IPS-NIHi7 (cell line): Measurements from ENCODE around the gene AK2.
"Not testable (repeated sequence)": the region's sequence is repeated elsewhere in the genome, so short reads cannot be mapped to it uniquely, and the experiment has no call there.

Source experiments
- DNase-seq: peaks from one replicate; pipeline ENCODE4 v3.0.0; 2012; ENCODE audit warnings: mixed read lengths; ENCODE audit errors: extremely low spot score

AK2 gene

DNA sequence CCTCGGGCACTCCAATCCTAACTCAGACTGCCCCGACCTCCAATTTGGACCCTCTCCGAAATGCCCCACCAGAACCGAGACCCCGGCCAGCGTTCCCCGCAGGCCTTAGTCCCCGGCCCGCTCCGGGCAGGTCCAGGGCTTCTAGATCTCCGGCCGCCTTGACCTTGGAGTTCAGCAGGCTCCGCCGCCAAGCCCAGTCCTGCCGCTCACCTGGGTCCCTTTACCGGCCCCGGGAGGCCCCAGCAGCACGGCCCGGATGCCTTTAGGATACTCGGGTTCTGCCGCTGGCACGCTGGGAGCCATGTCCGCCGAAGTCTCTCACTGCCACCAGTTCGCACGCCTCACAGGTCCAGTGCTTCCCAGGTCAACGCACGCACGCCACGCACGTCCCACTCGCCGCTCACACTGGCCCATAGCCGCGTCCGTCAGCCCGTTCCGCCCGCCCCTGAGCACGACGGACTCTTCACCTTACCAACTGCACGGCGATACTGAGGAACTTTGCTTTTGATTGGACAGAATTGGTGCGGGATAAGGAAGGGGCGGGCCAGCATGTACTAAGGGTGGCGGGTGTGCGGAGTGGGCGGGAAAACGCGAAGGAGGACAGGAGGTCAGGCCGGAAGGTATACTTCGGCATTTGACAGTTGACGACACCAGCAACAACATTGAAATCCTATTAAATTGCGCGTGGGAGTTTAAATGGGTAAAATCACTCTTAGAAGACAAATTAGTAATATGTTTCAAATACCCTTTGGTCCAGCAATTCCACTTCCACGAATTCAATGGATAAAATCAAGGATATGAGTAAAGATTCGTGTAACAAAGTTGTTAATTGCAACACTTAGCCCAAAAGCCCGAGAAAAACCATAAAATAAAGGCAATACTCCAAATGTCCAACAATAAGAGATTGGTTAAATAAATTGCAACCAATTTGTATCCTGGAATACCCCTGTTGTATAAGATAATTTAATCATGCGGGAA is at the start of gene AK2:
AK2 (minus strand) TSS at position 358 of the 978 bp plus-strand sequence; CDS start at position 303, 55 bp downstream.
- peak; percentile 99 for DNase-seq

DNA sequence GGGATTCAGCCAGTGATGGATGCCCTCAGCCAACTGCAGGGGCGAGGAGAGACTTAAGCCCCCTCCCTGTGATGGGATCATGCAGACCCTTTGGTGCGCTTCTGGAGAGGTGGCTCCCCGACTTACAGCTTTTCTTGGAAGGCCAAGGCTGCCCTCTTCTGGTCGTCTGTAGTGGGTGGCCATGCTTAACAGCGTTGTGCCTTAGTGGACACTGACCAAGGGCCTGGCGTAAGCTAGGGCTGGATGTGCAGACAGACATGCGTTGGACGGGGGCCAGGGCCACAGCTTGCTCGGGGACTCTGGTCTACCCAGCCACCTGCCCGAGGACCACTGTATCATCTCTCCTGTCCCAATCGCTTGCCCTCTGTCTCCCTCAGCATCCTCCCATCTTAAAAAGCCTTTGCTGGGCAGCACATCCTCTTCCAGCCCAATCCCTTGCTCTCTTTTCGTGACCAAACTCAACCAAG is 49.7 kb upstream of the AK2 start:
- peak; percentile 71 for DNase-seq

DNA sequence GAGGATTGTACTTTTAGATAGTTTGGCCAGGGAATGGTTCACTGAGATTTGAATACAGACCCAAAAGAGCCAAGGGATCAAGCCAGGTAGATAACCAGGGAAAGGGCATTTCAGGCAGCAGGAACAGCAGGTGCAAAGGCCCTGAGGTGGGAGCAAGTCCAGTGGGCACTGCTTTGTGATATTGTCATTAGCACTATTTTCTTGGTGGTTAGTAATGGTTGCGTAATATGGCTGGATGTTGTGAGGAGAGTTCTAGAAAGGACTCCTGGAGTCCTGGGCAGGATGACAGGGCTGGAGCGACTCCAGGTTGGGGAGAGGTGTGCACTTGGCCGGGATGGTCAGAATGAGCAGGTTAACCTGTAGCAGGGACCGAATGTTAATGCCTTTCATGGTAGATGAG is 48.6 kb upstream of the AK2 start:
- no peak for DNase-seq

DNA sequence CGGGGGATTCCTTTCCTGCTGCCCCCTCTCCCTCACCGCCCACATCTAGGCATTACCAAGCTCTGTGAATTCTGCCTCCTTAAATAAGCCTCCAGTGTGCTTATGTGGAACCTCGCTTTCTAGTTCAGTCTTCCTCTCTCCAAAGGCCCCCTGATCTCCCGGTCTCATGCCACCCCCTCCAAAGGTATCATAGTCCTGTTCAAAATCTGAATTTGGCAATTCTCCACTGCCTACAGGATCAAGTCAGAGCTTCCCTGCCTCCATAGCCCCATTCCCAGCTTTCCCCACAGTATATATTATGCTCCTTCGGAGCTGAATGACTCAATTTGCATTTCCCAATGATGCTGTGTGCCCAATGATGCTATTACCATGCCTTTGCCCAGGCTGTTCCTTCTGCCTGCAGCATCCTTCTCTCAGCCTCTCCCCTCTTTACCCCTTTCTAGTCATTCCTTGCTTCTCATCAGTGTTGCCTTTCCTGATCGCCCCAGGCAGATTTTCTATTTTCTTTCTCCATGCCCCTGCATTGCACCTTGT is 46.0 kb upstream of the AK2 start:
- no peak for DNase-seq

DNA sequence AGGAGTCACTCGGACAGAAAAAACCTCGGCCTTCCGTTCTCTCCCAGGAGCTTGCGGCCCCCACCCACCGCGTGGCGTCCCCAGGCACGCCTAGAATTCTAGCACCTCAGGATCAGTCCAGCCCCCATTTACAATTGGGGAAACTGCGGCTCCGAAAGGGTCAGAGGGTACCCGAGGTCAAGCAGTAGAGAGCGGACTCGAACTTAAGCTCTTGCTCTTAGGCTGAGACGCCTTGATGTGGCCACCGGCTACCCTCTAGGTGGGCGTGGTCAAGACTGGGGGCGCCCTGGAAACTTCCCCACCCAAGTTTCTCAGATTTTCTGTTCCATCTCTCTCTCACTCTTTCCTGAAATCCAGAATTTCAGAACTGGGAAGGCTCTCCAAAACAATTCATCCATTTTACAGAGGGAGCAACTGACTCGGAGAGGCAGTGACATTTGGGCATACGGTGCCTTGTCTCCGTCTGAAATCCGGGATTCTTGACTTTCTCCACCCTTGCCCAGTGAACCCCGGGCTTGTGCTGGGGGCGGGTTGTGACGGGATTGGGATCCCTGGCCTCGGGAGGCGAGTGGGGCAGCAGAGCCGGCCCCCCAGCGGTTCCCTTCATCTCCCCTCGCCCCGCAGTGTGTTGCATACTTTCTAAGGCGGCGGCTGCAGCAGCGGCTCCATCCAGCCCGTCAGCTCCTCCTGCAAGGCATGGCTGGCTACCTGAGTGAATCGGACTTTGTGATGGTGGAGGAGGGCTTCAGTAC is 45.0 kb upstream of the AK2 start:
- no peak for DNase-seq

DNA sequence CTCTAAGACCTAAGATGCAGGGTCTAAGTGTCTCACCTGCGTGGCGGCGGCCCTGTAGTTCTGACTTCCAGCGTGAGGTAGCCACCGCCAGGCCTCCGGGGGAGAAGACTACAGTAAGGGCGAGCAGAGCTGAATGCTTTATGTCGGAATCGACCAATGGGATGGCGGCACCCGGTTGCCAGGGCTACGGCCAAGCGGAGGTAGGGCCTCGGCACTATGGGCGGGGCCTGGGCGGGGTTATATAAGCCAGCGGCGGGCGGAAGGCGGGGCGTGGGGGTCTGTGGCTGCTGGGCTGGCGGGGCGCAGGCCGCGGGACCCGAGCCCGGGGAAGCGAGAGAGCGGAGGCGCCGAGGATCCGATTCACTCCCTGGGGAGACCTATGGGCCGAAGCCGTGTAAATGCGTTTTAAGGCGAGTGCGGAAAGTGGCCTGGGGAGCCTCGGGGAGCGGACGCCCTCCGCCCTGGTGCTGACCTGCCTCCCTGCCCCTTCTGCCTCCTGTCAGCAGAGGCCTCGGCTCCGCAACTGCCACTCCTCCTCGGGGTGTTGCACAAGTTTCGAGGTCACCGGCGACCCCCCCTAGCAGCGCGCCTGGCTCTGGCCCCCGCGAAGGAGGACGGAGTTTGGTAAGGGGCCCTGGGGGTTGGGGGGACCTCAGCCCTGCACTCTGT is 44.3 kb upstream of the AK2 start, which contains the start of gene AZIN2:
AZIN2 (plus strand) TSS at position 269 of the 669 bp plus-strand sequence. CDS start 1,097 bp downstream, outside the sequence.
- peak; percentile 100 for DNase-seq

DNA sequence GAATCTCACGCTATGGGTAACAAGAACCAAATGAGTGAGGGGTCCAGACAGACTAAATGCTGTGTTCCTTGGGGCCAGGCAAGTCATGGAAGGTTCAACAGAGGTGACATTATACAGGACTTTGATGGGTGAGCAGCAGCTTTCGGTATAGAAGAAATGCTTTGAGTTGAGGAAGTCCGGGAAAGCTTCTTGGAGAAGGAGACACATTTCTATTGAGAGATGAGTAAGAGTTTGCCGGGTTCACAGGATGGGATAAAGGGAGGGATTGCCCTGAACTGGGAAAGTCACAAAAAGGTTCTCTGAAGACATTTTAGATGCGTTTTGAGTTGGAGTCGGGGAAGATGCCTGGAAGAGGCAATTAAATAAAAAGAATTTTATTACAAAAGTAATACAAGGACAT is 43.7 kb upstream of the AK2 start:
- DNase-seq, result no peak

DNA sequence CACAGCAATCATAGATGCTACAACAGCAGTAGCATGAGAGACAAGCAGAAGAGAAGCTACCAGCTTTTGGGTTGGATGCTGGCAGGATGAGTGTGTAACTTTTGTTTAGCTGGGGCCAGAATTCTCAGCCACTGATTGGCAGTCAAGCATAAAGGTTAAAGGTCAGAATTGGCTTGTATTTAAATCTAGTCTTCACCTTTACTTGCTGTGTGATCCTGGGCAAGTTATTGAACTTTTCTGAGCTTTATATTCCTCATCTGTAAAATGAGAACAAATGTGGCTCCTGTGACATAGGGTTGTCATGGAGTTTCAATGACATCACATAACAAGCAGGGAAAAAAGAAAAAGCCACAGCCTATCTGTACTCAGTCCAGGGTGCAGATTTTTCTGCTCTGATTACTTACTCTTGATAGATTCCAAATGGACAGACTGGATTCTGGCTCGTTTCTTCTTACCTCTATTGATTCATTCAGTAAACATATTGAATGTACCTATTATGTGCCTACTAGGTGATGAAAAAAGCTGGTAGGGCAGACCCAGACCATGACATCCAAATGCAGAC is 41.4 kb upstream of the AK2 start:
- DNase-seq, result no peak

DNA sequence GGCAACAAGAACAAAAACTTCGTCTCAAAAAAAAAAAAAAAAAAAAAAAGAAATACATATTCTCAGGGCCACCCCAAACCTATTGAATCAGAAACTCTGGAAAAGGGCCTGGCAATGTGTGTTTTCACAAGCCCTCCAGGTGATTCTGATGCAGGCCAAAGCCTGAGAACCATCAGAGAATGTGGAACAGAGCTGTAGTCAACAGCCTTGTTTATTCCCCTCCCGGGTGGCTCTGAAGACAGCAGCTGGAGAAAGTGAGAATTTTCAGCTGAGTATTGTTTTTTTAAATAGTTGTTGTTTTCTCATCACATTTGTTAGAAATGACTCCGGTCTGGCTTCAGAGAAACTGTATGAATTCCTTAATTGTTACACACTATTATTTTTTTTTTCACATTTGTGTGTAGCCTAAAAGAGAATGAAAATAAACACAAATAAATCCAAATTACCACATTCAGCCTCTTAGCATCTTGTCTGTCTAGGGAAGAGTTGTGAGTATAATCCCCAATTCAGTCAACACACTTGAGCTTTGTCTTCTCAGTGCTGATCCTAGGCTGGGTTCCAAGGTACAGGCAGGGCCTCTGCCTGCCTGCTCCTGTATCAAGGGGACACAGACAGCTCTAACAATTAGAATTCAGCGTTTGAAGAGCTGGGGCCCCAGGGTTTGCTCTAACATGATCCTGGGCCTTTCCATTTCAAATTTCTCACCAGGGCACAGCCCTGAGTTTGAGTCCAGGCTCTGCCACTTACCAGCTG is 37.7 kb upstream of the AK2 start:
- no peak for DNase-seq

DNA sequence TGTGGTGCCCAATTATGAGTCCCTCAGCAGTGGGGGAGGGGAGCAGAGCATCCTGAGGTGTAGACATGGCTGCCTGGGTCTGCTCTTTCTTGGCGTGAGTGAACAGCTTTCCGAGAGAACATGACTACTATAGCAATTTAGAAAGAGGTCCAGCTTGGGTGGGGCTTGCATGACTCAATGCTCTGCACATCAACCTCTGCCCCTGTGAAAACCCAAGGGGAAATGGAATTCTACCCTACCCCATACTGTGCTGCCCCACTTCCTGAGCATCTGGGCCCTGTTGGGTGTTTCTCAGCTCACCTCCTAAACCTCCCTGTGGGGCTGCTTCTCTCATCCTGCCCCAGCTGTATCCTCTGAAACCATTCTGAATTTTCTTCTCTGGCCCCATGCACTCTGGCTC is 36.0 kb upstream of the AK2 start:
- DNase-seq, result no peak

DNA sequence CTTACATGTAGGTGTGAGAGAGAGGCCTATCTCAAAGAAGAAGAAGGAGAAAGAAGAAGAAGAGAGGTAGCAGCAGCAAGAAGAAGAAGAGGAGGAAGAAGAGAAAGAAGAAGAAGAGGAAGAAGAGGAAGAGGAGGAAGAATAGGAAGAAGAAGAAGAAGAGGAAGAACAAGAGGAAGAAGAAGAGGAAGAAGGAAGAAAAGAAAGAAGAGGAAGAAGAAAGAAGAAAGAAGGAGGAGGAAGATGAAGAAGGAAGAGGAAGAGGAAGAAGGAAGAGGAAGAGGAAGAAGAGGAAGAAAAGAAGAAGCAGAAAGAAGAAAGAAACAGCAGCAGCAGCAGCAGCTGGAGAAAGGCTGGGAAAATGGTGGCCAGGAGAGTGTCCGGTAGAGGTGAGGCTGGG is 33.9 kb upstream of the AK2 start:
- no peak for DNase-seq

DNA sequence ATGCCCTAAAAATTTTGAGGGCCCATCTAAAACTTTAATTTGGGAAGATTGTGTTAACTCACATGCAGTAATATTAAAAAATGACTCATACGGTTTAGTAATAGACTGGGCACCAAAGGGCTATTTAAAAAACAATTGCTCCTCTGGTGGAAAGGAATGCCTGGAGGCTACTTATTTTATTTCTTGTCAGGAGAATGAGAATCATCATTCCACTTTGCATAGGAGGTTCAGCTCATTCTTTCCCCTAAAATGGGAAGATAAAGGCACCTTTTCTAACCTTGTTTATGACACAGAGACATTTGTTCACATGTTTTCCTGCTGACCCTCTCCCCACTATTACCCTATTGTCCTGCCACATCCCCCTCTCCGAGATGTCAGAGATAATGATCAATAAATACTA is 31.4 kb upstream of the AK2 start:
- not testable (repeated sequence) for DNase-seq

DNA sequence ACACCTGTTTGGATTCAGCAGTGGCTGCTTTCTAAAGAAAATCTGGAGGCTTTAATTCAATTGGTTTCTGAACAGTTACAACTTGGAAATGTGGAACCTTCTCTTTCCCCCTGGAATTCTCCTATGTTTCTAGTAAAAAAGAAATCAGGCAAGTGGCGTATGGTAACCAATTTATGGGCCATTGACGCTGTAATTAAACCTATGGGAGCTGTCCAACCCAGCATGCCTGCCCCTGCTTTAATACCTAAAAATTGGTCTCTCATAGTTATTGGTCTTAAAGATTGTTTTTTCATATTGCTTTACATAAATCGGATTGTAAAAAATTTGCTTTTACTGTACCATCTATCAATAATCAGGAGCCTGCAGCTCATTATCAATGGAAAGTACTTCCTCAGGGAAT is 29.8 kb upstream of the AK2 start:
- DNase-seq, result not testable (repeated sequence)

DNA sequence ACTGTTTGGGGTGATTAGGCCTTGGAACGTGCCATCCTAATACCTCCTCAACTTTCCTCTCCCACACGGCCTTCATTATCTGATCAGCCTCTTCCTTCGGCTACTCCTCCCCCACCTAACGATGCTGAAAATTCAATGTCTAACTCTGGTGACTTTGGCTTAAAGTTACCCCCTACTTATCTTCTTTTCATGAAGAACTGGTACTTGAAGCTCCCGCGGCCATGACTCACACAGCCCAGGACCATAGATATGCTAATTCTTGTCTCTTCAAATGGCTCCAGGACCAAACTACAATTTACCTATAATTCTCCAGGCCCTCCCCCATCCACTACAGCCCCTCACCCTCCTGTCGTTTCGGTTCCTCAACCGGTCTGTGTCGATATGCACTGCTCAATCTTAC is 28.6 kb upstream of the AK2 start:
- DNase-seq, result no peak

DNA sequence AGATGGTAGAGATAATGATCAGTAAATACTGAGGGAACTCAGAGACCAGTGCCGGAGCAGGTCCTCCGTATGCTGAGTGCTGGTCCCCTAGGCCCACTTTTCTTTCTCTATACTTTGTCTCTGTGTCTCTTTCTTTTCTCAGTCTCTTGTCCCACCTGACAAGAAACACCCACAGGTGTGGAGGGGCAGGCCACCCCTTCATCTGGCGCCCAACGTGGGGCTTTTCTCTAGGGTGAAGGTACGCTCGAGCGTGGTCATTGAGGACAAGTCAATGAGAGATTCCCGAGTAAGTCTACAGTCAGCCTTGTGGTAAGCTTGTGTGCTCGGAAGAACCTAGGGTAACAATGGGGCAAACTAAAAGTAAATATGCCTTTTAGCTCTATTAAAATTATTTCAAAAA is 27.6 kb upstream of the AK2 start:
- DNase-seq, result not testable (repeated sequence)

DNA sequence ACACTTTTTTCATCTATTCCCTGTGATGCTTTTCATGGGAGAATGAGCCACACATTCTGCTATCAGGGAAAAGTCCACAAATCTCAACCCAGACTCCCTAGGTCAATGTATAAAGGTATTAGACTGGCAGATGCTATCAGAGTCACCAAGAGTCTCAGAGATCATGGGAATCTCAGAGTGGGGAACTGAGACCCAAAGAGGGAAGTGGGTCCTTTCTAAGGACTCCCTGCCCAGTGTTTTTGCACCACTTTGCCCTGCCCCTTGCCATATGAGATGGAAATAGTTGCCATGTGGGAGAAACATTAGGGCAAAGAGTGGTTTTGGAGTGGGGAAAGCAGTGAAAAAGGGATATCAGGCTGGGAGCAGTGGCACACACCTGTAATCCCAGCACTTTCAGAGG is 25.2 kb upstream of the AK2 start:
- DNase-seq, result no peak

DNA sequence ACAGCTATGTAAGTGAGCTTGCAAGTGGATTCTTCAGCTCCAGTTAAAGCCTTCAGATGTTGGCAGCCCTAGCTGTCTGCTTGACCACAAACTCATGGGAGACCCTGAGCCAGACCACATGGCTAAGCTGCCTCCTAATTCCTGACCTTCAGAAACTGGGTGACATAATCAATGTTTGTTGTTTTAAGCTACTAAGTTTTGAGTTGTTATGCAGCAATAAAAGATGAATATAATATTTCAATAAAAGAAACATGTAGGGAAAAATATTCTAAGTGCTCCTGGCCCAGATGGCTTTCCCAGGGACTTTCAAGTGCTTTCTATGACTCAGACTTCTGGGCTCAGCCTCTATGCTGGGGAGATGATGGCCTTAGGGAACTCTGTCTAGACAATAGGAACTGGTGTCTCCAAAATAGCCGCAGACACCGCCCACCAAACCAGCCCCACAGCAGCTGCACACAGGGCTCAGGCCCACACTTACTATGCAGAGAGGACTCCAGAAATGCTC is 23.9 kb upstream of the AK2 start:
- DNase-seq, result no peak

DNA sequence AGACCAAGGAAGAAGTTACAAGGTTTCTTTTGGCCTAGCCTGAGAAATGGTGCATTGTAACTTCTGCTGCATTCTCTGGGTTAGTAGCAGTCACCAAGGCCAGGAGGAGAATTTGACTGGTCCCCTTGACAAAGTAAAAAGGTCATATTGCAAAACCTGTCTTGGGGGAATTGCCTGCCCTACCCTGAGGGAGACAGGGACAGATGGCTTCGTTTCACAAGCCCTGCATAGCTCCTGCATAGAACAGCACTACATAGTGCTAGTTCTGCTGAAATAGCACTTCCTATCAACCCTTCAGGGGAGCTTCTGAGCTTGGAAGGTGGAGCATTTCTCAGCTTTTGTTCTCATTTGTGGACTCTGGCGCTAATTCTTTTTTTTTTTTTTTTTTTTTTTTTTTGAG is 20.4 kb upstream of the AK2 start:
- no peak for DNase-seq

DNA sequence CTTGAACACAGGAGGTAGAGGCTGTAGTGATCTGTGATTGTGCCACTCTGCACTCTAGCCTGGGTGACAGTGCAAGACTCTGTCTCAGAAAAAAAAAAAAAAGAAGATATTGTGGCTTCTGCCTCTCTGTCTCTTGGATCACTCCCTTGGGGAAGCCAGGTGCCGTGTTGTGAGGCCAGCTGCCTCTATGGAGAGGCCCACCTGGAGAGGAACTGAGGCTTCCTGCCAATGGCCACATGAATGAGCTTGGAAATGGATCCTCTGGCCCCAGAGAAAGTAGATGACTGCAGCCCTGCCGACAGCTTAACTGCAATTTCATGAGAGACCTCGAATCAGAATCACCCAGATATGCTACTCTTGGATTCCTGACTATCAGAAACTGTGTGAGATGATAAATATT is 19.7 kb upstream of the AK2 start:
- no peak for DNase-seq

DNA sequence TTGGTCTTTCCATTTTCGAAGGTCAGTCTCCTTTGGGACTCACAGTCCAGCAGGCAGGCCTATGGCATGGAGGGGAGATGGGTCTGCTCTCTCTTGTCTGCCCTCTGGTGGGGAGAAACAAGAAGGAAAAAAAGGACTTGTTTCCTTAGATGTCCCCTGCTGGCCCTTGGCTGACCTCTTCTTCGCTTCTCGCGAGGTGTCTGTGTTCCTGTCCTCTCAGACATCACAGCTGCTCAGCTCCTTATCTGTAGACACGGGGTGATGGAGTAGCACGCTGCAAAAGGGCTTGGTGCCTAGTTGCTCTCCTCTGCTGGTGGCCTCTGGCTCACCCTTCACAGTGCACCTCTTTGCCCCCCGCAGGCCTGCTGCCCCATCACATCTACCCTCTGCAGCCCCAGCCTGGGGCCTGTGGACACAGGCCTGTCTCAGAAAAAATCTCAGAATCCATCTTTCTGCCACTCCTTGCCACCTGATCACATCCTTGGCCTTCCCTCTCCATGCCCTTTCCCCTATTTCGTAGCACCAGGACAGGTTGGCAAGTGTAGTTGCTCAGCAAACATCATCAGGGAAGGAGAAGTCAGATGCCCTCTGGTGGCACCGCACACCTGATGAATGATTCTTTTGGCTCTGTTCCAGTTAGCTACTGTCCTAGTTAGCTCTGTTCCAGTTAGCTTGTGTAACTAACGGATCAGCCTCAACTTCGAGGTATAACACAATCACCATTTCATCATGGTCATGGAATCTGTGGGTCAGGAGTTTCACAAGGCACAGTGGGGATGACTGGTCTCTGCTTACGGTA is 18.7 kb upstream of the AK2 start:
- DNase-seq, result peak; percentile 89
